ENCODE results near the gene DCDC2.
"Not testable (repeated sequence)": the region's sequence is repeated elsewhere in the genome, so short reads cannot be mapped to it uniquely, and the experiment has no call there.

Gene DCDC2

DNA sequence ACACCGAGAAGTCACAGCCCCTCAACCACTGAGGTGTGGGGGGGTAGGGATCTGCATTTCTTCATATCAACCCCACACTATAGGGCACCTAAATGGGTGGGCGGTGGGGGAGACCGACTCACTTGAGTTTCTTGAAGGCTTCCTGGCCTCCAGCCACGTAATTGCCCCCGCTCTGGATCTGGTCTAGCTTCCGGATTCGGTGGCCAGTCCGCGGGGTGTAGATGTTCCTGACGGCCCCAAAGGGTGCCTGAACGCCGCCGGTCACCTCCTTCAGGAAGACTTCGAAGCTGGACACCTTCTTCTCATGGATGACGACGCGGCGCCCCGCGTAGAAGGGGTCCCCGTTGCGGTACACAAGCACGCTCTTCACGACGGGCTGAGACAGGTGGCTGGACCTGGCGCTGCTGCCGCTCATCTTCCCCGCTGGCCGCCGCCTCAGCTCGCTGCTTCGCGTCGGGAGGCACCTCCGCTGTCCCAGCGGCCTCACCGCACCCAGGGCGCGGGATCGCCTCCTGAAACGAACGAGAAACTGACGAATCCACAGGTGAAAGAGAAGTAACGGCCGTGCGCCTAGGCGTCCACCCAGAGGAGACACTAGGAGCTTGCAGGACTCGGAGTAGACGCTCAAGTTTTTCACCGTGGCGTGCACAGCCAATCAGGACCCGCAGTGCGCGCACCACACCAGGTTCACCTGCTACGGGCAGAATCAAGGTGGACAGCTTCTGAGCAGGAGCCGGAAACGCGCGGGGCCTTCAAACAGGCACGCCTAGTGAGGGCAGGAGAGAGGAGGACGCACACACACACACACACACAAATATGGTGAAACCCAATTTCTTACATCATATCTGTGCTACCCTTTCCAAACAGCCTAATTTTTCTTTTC lies at the start of gene DCDC2:
DCDC2 (minus strand) TSS at position 724 of the 883 bp plus-strand sequence; CDS start at position 415, 309 bp downstream.
- peak in 1 of 2 donors; percentile 1 for DNase-seq (ENCODE audit: low read depth in 2 of 2)

DNA sequence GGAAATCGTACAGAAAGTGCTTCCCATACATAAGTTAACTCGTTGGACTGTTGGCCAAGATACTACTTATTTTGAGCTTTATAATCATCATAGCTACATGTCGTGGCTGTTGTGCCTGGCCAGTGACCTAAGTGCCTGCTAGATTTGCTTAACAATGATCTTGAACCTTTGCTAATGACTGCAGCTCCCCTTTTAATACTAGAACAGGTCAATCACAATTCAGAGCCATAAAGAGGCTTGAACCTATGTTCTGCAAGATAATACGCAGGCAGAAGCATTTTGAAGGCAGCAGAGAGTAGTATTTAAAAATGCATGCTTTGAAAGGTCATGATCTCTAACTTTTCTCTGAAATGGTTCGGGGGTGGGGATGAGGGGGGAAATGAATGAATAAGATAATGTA lies 47.4 kb upstream of the DCDC2 start:
- DNase-seq (ENCODE audit: low read depth in 2 of 2), result no peak

DNA sequence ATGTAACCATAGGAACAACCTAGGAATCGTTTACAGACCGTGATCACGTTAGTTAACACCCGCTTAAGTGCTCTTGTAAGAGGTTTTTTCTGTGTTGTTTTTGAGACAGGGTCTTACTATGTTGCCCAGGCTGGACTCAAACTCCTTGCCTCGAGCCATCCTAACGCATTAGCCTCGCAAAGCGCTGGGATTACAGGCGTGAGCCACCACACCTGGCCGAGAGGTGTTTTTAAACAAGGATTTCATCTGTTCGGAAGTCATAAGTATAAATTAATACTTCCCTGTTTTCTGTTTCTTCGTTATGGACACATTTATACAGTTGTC lies 45.6 kb upstream of the DCDC2 start:
- DNase-seq (ENCODE audit: low read depth in 2 of 2), result no peak

DNA sequence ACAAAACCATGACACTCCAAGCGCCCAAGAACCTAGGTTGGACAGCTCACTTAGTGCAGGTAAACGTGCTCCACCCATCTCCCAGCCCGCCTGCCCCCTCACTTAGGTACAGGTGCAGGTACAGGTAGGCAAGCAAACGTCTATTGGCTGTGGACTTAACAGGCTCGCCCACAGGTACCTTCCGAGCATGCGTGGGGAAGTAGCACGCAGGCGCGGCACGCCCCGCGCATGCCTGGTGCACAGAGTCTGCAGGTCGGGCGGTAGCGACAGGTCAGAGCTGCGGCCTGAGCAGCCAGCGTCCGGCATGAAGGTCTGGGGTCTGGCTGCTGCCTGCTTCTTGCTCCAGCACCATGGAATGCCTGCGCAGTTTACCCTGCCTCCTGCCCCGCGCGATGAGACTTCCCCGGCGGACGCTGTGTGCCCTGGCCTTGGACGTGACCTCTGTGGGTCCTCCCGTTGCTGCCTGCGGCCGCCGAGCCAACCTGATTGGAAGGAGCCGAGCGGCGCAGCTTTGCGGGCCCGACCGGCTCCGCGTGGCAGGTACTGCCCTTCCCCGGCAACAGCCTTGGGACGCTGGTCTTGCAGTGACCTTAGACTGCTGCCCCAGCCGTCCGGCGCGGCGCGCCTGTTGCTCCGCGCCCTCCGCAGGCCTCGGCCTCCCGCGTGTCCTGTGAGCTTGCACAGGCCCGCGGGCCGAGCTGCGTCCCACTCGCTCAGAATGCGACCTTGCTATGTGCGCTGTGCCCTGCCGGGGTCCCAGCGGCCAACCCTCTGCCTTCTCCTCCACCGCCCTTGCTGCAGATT lies 45.0 kb upstream of the DCDC2 start, which contains the start of gene MRS2:
MRS2 (plus strand) TSS at position 240 of the 804 bp plus-strand sequence; CDS start at position 351, 111 bp downstream.
- peak; percentile 70 to 76 for DNase-seq (ENCODE audit: low read depth in 2 of 2)

DNA sequence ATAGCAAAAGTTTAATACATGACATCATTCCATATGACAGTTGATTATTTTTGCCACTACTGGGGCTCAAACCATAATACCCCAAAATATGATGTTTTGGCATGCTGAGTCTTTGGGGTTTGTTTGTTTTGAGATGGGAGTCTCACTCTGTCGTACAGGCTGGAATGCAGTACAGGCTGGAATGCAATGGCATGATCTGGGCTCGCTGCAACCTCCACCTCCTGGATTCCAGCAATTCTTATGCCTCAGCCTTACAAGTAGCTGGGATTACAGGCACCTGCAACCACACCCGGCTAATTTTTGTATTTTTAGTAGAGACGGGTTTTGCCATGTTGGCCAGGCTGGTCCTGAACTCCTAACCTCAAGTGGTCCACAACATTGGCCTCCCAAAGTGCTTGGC lies 43.6 kb upstream of the DCDC2 start:
- DNase-seq (ENCODE audit: low read depth in 2 of 2), result no peak

DNA sequence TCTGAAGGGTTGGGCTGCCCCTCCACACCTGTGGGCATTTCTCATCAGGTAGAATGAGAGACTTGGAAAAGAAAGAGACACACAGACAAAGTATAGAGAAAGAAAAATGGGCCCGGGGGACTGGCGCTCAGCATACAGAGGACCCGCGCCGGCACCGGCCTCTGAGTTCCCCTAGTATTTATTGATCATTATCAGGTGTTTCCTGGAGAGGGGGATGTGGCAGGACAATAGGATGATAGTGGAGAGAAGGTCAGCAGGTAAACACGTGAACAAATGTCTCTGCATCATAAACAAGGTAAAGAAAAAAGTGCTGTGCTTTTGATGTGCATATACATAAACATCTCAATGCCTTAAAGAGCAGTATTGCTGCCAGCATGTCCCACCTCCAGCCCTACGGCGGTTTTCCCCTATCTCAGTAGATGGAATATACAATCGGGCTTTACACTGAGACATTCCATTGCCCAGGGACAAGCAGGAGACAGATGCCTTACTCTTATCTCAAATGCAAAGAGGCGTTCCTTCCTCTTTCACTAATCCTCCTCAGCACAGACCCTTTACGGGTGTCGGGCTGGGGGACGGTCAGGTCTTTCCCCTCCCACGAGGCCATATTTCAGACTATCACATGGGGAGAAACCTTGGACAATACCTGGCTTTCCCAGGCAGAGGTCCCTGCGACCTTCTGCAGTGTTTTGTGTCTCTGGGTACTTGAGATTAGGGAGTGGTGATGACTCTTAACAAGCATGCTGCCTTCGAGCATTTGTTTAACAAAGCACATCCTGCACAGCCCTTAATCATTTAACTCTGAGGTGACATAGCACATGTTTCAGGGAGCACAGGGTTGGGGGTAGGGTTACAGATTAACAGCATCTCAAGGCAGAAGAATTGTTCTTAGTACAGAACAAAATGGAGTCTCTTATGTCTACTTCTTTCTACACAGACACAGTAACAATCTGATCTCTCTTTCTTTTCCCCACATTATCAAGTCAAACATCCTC lies 42.5 kb upstream of the DCDC2 start:
- DNase-seq (ENCODE audit: low read depth in 2 of 2), result not testable (repeated sequence)

DNA sequence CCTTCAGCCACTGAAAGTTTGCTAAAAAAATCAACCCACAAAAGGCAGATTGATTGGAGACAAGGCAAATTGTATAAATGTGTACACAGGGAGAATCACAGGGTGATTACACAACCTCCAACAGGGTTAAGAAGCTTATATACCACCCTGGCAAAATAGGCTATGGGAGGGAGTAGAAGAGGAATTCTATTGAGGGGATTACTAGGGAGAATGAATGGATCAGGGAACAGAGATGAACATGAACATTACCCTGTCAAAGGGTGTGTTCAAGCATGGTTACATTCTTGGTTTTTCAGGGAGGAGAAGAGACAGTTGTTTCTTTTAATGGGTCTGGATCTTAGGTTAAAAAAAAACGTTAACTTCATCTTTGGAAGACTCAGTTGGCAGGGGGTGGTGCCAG lies 39.8 kb upstream of the DCDC2 start:
- DNase-seq (ENCODE audit: low read depth in 2 of 2), result no peak

DNA sequence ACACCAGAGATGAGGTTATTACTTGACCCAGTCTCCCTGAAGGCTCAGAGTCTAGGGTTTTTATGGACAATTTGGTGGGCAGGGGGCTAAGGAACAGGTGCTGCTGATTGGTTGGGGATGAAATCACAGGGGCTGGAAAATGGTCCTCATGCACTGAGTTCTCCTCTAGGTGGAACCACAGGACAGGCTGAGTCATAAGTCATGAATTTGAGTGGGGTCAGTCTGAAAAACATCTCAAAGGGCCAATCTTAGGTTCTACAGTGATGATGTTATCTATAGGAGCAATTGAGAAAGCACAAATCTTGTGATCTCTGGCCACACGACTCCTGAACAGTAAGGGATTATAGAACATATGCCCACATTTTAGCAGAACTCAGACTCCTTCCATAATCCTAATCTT lies 39.0 kb upstream of the DCDC2 start:
- no peak for DNase-seq (ENCODE audit: low read depth in 2 of 2)

DNA sequence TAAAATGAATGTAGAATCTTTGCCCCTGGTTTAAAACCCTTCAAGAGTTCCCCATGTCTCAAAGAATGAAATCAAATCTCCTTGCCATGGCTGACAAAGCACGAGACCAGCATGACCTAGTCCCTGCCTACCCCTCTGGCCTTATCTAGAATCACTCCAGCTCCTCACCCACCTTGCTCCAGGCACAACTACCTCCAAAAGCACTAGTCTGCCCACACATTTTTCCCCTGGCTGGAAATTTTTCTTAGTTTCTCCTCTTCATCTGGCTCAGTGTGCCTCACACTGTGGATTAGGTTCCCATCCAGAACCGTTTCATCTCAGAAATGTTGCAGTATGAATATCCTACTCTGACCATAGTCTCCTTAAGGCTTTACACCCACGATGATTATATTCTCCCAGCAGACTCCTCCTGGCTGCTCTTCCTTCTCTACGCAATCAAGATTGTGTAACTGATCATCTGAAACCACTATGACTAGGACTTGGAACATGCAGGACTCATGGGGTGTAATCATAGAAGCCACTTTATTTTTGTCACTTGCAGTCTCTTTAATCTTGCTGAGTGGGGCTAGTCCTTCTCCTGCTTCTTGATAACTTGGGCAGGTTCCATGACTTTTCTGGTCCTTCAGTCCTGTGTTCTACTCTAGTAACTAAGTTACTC lies 37.0 kb upstream of the DCDC2 start:
- DNase-seq (ENCODE audit: low read depth in 2 of 2), result no peak

DNA sequence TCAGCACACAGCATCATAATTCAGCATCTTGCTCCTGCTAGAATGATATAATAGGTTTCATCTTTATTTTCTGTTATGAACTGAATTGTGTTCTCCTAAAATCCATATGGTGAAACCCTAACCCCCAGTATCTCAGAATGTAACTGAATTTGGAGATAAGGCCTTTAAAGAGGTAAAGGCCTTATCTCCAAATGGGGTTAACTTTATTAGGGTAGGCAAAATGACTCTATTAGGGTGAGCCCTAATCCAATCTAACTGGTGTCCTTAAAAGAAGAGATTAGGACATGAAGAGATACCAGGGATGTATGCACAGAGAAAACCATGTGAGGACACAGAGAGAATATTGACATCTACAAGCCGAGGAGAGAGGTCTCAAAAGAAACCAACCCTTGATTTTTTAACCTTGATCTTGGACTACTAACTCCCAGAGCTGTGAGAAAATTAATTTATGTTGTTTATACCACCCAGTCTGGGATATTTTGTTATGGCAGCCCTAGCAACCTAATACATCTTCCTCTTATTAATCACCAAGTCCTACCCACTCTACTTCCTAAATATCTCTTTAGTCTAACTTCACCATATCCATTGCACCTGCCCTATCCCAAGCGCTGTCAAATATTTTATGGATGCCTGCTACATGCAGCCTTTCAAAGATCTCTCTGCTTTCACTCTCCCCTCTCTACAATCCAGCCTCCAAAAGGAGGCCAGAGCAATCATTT lies 36.4 kb upstream of the DCDC2 start:
- DNase-seq (ENCODE audit: low read depth in 2 of 2), result no peak

DNA sequence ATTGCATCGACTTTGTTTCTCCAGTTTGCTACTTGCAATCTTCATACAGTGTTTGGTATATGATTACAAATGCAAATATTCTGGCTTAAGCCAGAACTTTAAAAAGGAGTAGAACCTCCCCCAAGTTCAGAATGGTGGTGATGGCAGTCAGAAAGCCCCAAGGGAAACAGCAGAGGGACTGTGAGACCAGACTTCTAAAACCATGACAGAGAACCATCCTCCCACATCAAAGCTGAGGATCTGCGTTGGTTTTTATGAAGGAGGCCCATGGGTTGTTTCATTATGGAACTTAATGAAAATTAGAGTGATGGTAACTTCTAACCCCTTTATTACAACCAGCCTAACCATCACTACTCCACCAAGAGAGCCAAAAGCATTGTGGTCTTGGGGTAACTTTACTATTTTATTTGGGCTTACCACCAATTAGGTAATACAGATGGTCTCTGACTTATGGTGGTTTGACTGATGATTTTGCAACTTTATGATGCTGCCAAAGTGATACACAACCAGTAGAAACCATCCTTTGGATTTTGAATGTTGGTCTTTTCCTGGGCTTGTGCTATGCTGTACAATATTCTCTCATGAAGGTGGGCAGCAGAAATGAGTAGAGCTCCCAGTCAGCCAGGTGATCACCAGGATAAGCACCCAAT lies 34.0 kb upstream of the DCDC2 start:
- DNase-seq (ENCODE audit: low read depth in 2 of 2), result no peak

DNA sequence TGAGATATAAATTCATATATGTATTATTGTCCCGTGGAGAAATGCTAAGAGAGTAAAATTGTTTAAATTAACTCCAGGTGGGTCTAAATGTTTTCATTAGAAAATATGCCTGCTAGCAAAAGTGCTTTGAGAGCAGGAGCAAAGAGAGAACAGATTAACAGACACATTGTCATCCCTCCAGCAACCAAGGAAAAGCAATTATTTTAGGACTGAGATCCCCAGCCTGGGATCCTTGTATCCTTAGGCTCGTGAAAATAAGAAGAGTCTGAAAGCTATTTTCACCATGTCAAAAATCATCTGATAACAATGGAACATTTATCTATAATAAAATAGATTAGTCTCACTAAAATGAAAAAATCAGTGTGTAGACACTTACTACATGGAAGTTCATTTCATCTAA lies 33.3 kb upstream of the DCDC2 start:
- DNase-seq (ENCODE audit: low read depth in 2 of 2), result no peak

DNA sequence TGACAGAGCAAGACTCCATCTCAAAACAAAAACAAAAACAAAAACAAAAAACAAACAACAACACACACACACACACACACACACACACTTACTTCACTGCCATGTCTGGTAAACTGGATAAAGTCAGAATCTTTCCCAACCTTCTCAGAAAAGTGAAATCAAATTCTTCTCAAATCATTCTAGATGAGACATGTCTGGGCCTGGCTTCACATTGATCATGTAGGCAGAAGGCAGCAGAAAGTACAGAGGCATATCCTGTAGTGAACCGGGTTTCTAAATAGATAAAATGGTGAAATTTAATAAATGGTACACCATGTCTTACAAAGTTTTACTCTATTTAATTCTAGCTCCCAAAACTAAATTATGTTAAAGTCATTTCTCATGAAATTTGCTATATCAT lies 30.0 kb upstream of the DCDC2 start:
- no peak for DNase-seq (ENCODE audit: low read depth in 2 of 2)

DNA sequence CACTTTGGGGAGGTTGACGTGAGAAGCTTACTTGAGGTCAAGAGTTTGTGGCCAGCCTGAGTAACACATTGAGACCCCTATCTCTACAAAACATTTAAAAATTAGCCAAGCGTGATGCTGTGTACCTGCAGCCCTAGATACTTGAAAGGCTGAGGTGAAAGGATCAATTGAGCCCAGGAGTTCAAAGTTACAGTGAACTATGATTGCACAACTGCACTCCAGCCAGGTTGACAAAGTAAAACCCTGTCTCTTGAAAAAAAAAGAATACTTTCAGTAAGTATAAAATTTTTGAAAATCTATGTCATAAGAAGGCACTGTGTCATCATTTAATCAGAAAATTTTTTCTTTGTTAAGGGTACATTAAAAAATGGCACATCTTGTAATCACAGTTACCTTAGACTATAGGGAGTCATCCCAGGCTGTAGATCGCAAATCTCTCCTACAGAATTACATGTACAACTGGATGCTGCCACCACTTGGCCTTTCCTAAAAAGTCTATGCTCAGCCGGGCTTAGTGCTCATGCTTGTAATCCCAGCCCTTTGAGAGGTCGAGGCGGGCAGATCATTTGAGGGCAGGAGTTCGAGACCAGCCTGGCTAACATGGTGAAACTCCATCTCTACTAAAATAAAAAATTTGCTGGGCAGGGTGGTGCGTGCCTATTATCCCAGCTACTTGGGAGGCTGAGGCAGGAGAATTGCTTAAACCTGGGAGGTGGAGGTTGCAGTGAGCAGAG lies 27.8 kb upstream of the DCDC2 start:
- DNase-seq (ENCODE audit: low read depth in 2 of 2), result no peak

DNA sequence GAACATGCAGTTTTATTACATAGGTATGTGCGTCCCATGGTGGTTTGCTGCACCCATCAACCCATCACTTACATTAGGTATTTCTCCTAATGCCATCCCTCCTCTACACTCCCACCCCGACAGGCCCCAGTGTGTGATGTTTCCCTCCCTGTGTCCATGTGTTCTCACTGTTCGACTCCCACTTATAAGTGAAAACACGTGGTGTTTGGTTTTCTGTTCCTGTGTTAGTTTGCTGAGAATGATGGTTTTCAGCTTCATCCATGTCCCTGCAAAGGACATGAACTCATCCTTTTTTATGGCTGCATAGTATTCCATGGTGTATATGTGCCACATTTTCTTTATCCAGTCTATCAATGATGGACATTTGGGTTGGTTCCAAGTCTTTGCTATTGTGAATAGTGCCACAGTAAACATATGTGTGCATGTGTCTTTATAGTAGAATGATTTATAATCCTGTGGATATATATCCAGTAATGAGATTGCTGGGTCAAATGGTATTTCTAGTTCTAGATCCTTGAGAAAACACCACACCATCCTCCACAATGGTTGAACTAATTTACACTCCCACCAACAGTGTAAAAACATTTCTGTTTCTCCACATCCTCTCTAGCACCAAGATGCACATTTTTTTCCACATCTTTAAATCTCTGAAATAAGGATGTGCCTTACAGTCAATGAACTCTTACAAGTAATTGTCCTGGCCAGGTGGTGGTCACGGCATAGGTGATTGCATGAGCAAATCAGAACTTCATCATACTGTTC lies 26.7 kb upstream of the DCDC2 start:
- DNase-seq (ENCODE audit: low read depth in 2 of 2), result not testable (repeated sequence)

DNA sequence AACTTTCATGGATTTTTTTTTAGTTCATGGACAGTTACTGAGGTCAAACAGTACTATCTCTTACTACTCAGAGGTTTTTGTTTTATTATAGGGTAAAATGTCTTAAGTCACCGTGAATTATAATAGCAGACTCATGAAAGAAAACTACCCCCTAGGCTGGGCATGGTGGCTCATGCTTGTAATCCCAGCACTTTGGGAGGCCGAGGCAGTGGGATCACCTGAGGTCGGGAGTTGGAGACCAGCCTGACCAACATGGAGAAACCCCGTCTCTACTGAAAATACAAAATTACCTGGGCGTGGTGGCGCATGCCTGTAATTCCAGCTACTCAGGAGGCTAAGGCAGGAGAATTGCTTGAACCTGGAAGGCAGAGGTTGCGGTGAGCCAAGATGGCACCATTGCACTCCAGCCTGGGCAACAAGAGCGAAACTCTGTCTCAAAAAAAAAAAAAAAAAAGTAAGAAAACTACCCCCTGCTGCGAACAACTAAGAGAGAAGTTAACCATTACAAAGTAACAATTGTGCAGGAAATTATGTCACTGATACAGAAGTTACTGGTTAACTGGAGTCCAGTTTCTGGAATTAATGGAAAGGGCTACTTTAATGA lies 25.1 kb upstream of the DCDC2 start:
- DNase-seq (ENCODE audit: low read depth in 2 of 2), result not testable (repeated sequence)

DNA sequence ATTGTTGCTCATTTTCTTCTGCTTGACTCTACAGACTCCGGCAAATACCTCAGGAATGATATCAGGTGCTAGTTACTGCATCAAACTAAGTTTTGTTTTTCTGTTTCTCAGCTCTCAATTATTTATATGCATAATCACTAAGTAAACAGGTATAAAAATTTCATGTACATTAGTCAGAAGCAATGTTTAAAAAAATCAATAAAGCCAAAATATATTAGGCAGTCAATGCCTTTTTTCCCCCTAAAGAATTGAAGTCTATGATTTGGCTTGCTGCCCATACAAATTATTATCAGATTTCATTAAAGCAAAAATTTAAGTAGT lies 24.3 kb upstream of the DCDC2 start:
- no peak for DNase-seq (ENCODE audit: low read depth in 2 of 2)
